Right atrium auricular region (tissue), 2 donors: ENCODE data around the gene MC1R. TPM values are rescaled to one million over a fixed set of nuclear protein-coding genes. Genes with fewer than 3 reads are reported as not detected.

Experiments used
- DNase-seq: peaks from one replicate; pipeline ENCODE4 v3.0.0-alpha.2; 2019; ENCODE audit warnings: low spot score
- H3K27ac ChIP-seq, 2 donors: fragments of 200-600 bp; sonication (generic); 1 replicate in 1 of 2; 2 replicates in 1 of 2; pipeline ENCODE4 v1.5.1; 2016 to 2019
- H3K27me3 ChIP-seq, 2 donors: fragments of 200-600 bp; sonication (generic); one replicate each; pipeline versions ENCODE4 v1.5.1 to v1.6.0; 2017 to 2019
- H3K36me3 ChIP-seq: fragments of 200-600 bp; sonication (generic); one replicate; pipeline ENCODE4 v1.5.1; 2016
- H3K4me1 ChIP-seq, 2 donors: fragments of 200-600 bp; sonication (generic); one replicate each; pipeline versions ENCODE4 v1.5.1 to v1.6.0; 2017 to 2019
- H3K4me3 ChIP-seq, 2 donors: fragments of 200-600 bp; sonication (generic); 1 replicate in 1 of 2; 2 replicates in 1 of 2; pipeline ENCODE4 v1.5.1; 2017 to 2019; ENCODE audit warnings: mild to moderate bottlenecking in 1 of 2, moderate library complexity in 1 of 2
- H3K9me3 ChIP-seq, 2 donors: fragments of 200-600 bp; sonication (generic); one replicate each; pipeline ENCODE4 v1.5.1; 2019
- CTCF ChIP-seq, 2 donors: fragments of 200-600 bp; sonication (generic); IDR thresholded peaks; one replicate each; pipeline ENCODE4 v1.5.1; 2019; ENCODE audit warnings: antibody characterized with exemption in 2 of 2
- total RNA-seq, 2 donors: library from RNA; depleted of rRNA; stranded (reverse); fragments of >200 nt; gene quantifications; one replicate each; pipeline ENCODE4 v1.1.0, GENCODE V29; 2016

Gene MC1R
- total RNA-seq, 2 donors from 2014 or later, result 0.63 to 1.8 TPM

DNA sequence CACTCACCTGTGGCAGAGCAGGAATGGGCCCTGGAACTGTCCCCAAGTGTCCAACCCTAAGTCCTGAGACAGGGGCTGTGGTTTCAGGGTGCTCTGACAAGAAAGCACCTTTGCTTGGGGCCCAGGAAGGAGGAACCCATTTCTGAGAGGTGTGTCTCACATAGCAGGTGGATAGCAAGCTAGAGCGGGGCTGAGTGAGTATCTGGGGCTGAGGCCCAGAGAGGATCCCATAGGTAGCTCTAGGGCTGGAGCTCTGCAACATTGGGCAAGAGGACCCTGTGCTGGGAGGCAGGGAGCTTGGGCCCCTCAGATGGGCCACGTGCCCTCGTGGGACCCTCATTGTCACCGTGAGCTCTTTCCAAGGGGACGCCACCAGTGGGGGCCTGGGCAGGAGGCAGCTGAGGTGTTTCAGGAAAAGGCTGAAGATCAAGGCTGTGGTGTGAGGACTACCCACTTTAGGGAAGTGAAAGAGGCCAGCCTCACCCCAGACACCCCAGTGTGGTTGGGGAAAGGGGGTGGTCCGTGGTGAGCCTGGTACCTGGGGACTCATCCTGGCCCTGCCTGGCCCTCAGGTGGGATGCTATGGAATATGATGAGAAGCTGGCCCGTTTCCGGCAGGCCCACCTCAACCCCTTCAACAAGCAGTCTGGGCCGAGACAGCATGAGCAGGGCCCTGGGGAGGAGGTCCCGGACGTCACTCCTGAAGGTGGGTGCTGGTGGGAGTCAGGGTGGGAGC is 35.2 kb downstream of the MC1R start:
- no peak overlapping the region for H3K4me3 ChIP-seq
- no peak overlapping the region for H3K27ac ChIP-seq
- DNase-seq, result no peak
- H3K9me3 ChIP-seq, result no peaks in the 10 kb centered on the region
- no peak for TF ChIP-seq CTCF (IDR thresholded peaks at IDR 0.05)
- peaks cover 0 to 8% of the 10 kb centered on the region in 2 donors for H3K4me1 ChIP-seq
- peaks cover 24% of the 10 kb centered on the region for H3K36me3 ChIP-seq
- no peaks in the 10 kb centered on the region for H3K27me3 ChIP-seq

DNA sequence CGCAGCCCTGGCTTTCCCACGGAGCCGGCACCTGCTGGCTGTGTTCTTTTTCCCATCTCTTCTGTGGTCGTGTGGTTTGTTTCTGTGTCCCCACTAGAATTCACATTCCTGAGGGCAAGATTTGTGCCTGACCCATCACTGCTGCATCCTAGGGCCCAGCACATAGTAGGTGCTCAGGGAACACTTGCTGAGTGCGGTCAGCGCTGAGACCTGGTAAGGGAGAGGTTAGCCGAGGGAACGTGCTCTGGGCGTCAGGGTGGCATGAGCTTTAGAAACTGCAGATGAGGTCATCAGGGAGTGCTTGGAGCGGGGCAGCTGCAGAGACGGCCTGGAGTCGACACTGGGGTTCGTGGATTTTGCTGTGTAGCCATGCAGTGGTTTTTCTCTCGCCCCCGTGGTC is 35.8 kb downstream of the MC1R start:
- no peak overlapping the region for H3K4me3 ChIP-seq
- H3K36me3 ChIP-seq, result peaks cover 28% of the 10 kb centered on the region

GRCh38 chr16:89955001-89955685 is 36.5 kb downstream of the MC1R start:
- Histone ChIP-seq H3K27me3 (no peaks in the 10 kb centered on the region), H3K36me3 (peaks cover 28% of the 10 kb centered on the region), H3K27ac (no peak overlapping the region), H3K4me3 (no peak overlapping the region), H3K9me3 (no peaks in the 10 kb centered on the region), H3K4me1 (no peaks in the 10 kb centered on the region)
- TF ChIP-seq CTCF (IDR thresholded peaks at IDR 0.05), result no peak
- DNase-seq, result no peak

More for the DNA sequence above, 35.8 kb downstream of the MC1R start:
- H3K27me3 ChIP-seq, result no peaks in the 10 kb centered on the region
- peaks cover 0 to 3% of the 10 kb centered on the region in 2 donors for H3K4me1 ChIP-seq
- no peak for TF ChIP-seq CTCF (IDR thresholded peaks at IDR 0.05)
- H3K27ac ChIP-seq, result no peak overlapping the region
- DNase-seq, result no peak
- no peaks in the 10 kb centered on the region for H3K9me3 ChIP-seq

GRCh38 chr16:89956505-89957215 is 38.0 kb downstream of the MC1R start:
- no peak overlapping the region for H3K4me3 ChIP-seq

More at GRCh38 chr16:89956505-89957215, 38.0 kb downstream of the MC1R start:
- peaks cover 34% of the 10 kb centered on the region for H3K36me3 ChIP-seq
- H3K27me3 ChIP-seq, result no peaks in the 10 kb centered on the region
- DNase-seq, result no peak
- H3K9me3 ChIP-seq, result no peaks in the 10 kb centered on the region
- H3K4me1 ChIP-seq, result no peaks in the 10 kb centered on the region
- H3K27ac ChIP-seq, result no peak overlapping the region
- TF ChIP-seq CTCF (IDR thresholded peaks at IDR 0.05), result no peak
